ENCODE results near the gene DDX46.
"Not testable (repeated sequence)": the region's sequence is repeated elsewhere in the genome, so short reads cannot be mapped to it uniquely, and the experiment has no call there.

DDX46 gene, protein sequence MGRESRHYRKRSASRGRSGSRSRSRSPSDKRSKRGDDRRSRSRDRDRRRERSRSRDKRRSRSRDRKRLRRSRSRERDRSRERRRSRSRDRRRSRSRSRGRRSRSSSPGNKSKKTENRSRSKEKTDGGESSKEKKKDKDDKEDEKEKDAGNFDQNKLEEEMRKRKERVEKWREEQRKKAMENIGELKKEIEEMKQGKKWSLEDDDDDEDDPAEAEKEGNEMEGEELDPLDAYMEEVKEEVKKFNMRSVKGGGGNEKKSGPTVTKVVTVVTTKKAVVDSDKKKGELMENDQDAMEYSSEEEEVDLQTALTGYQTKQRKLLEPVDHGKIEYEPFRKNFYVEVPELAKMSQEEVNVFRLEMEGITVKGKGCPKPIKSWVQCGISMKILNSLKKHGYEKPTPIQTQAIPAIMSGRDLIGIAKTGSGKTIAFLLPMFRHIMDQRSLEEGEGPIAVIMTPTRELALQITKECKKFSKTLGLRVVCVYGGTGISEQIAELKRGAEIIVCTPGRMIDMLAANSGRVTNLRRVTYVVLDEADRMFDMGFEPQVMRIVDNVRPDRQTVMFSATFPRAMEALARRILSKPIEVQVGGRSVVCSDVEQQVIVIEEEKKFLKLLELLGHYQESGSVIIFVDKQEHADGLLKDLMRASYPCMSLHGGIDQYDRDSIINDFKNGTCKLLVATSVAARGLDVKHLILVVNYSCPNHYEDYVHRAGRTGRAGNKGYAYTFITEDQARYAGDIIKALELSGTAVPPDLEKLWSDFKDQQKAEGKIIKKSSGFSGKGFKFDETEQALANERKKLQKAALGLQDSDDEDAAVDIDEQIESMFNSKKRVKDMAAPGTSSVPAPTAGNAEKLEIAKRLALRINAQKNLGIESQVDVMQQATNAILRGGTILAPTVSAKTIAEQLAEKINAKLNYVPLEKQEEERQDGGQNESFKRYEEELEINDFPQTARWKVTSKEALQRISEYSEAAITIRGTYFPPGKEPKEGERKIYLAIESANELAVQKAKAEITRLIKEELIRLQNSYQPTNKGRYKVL

DNA sequence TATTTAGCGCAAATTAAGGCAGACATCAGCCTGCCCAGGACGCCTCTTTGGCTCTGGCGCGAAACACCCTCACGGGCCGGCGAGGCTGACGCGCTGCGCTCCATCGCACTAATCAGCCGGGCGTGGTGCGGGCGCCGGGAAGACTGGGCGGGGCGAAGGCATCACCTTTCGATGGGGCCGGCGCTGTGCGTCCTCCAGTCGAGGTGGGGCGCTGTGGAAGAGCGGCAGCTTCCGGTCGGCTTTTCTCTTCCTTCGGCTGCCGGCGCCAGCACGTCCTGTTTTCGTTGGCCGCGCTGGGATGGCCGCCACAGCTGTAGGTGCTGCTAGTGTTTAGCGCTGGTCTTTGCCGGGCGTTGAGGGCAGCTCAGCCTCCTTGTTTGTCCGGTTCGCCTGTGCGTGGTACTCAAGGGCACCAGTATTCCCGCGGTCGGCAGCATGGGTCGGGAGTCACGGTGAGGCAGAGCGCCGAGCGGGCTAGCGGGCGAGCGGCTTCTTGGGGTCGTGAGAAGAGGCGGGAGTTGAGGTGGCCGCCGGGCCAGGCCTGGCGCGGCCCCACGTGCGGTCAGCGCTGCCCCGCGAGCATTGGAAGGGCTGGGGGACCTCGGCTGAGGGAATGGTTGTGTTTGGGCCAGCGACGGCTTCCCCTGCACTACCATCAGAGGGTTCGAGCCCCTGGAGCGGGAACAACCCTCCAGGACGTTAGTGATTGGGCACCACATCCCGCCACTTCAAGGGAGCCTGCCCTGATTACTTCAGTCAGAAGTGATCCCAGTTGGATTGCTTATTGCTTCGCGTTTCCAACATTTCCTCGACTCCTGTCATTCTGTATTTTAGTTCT, at the start of gene DDX46:
Gene DDX46, plus strand, starts transcription at position 276 of the 838 bp plus-strand sequence. Its CDS starts 160 bp downstream, at position 436.
- DNase-seq (ENCODE audit: low read depth) = peak; percentile 86

DNA sequence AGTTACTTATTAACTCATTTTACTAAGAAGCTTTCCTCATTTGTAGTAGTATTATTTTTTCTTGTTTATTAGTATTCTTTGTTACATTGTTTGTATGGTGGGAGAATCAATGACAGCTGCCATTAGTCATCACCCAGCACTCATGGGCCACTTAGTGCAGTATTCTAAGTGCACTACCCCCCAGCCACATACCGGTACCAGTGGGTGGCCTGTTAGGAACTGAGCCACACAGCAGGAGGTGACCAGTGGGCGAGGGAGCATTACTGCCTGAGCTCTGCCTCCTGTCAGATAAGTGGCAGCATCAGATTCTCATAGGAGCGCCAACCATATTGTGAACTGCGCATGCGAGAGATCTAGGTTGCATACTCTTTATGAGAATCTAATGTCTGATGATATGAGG, 44.5 kb upstream of the DDX46 start:
- no peak for DNase-seq (ENCODE audit: low read depth)

DNA sequence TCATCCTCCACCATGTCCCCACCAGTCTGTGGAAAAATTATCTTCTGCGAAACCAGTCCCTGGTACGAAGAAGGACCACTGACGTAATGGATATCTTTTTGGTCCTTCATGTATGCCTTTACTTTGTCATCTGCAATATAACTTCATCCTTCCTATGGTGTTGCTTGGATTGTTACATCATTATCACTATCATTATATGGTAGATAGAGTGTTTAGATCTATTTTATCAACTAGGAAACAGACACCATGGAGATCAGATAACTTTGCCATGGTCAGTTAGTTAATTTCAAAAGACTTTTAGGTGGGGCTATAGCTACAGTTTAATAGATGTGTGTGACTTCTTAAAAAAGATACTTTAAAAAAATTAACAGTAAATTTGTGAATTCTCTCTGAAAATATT, 44.0 kb upstream of the DDX46 start:
- DNase-seq (ENCODE audit: low read depth) = no peak

DNA sequence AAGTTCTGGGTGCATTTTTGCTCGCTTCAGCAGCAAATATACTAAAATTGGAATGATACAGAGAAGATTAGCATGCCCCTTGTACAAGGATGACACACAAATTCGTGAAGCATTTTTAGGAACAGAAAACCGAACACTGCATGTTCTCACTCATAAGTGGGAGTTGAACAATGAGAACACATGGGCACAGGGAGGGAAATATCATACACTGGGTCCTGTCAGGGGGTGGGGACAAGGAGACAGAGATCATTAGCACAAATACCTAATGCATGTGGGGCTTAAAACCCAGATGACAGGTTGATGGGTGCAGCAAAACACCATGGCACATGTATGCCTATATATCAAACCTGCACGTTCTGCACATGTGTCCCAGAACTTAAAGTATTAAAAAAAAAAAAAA, 43.1 kb upstream of the DDX46 start:
- not testable (repeated sequence) for DNase-seq (ENCODE audit: low read depth)

GRCh38 chr5:134724872-134725271, 33.7 kb upstream of the DDX46 start:
- no peak for DNase-seq (ENCODE audit: low read depth)

GRCh38 chr5:134732819-134733218, 25.8 kb upstream of the DDX46 start:
- DNase-seq (ENCODE audit: low read depth) = no peak

GRCh38 chr5:134735243-134735642, 23.3 kb upstream of the DDX46 start:
- DNase-seq (ENCODE audit: low read depth) = no peak

- DNase-seq (ENCODE audit: low read depth) = no peak
These were observed 22.3 kb upstream of the DDX46 start for GRCh38 chr5:134736173-134736812.

GRCh38 chr5:134738133-134738962, 20.2 kb upstream of the DDX46 start, which contains the start of gene CAMLG:
Gene CAMLG (plus strand): TSS chr5:134738548. CDS start chr5:134738621, 73 bp downstream.
- DNase-seq (ENCODE audit: low read depth) = peak; percentile 97

DNA sequence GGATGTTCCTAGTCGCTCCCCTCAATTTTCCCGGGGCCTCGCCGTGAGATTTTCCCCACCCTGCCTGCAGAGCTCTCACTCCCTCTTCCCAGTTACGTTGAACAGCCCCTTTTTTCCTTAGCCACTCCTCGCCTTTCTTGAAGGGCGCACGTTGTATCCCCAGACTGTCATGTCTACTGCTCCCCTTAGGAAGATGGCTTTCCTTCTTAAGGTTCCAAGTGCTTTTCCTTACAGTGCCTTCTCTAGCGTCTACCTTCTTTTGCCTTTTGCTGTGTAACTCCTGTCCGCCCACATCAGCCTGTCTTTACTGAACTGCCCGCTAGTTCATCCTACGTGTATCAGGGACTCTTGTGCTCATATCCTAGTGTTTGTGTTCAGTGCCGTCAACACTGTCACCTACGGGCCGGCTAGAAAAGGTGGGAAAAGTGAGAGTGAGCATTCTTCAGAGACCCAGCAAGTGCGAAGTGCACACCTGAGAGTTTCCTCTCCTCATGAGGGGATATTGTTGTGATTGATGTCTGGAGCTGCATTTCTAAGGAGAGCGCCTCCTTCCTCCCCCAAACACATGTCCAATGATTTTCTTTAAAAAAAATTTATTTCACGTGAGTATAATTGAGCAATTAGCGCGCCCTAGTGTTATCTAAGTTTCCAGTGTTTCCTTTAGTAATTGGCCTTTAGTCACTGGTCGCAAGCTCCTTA, 19.5 kb upstream of the DDX46 start:
- peak; percentile 15 for DNase-seq (ENCODE audit: low read depth)

DNA sequence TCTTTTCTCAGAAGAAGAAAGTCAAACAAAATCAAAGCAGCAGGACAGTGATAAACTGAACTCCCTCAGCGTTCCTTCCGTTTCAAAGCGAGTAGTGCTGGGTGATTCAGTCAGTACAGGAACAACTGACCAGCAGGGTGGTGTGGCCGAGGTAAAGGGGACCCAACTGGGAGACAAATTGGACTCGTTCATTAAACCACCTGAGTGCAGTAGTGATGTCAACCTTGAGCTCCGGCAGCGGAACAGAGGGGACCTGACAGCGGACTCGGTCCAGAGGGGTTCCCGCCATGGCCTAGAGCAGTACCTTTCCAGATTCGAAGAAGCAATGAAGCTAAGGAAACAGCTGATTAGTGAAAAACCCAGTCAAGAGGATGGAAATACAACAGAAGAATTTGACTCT, 17.5 kb upstream of the DDX46 start:
- no peak for DNase-seq (ENCODE audit: low read depth)

GRCh38 chr5:134742134-134742533, 16.4 kb upstream of the DDX46 start:
- DNase-seq (ENCODE audit: low read depth) = no peak

- DNase-seq (ENCODE audit: low read depth) = no peak
These were observed 9.2 kb upstream of the DDX46 start for GRCh38 chr5:134749415-134749814.

DNA sequence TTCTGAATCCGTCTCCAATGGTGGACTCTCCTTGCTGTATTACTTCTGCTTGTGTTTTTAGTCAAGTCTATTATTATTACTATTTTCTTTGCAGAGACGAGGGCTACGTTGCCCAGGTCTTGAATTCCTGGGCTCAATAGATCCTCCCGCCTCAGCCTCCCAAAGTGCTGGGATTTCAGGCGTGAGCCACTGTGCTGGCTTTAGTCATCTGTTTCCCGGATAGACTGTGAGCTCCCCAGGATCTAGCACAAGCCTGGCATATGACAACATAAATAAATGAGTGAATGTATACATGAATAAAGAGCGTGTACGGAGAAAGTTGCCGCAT, 439 bp upstream of the DDX46 start:
- peak; percentile 6 for DNase-seq (ENCODE audit: low read depth)

- not testable (repeated sequence) for DNase-seq (ENCODE audit: low read depth)
These were observed 9.1 kb downstream of the DDX46 start for GRCh38 chr5:134767528-134768291.

DNA sequence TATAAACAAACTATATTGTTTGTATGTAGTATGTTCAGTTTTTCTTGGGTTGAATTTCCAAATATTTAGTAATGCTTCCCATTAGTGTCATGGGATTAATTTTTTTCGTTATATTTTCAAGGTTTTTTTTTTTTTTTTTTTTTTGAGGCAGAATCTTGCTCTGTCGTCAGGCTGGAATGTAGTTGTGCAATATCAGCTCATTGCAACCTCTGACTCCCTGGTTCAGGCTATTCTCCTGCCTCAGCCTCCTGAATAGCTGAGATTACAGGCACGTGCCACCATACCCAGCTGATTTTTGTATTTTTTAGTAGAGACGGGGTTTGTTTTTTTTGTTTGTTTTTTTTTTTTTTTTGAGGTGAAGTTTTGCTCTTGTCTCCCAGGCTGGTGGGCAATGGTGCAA, 10.6 kb downstream of the DDX46 start:
- DNase-seq (ENCODE audit: low read depth) = peak; percentile 7

DNA sequence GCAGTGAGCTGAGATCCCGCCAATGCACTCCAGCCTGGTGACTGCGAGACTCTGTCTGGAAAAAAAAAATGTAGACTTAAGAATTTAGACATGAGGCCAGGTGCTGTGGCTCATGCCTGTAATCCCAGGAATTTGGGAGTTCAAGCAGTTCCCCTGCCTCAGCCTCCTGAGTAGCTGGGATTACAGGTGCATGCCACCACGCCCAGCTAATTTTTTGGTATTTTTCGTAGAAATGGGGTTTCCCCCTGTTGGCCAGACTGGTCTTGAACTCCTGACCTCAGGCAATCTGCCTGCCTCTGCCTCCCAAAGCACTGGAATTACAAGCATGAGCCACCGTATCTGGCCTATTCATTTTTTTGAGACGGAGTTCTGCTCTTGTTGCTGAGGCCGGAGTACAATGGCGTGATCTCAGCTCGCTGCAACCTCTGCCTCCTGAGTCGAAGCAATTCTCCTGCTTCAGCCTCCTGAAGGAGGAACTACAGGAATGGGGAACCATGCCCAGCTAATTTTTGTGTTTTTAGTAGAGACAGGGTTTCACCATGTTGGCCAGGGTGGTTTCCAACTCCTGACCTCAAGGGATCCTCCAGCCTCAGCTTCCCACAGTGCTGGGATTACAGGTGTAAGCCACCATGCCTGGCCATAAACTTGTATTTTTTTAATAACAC, 14.0 kb downstream of the DDX46 start:
- no peak for DNase-seq (ENCODE audit: low read depth)

GRCh38 chr5:134777366-134777765, 18.8 kb downstream of the DDX46 start:
- DNase-seq (ENCODE audit: low read depth) = no peak

All from stromal cell of bone marrow (primary cell).